COR-L47 (cell line): ENCODE data around the gene WAPL.

Experiments
- DNase-seq: peaks from one replicate; lab custom pipeline; 2025; lab: John Stamatoyannopoulos, UW

Gene WAPL

DNA sequence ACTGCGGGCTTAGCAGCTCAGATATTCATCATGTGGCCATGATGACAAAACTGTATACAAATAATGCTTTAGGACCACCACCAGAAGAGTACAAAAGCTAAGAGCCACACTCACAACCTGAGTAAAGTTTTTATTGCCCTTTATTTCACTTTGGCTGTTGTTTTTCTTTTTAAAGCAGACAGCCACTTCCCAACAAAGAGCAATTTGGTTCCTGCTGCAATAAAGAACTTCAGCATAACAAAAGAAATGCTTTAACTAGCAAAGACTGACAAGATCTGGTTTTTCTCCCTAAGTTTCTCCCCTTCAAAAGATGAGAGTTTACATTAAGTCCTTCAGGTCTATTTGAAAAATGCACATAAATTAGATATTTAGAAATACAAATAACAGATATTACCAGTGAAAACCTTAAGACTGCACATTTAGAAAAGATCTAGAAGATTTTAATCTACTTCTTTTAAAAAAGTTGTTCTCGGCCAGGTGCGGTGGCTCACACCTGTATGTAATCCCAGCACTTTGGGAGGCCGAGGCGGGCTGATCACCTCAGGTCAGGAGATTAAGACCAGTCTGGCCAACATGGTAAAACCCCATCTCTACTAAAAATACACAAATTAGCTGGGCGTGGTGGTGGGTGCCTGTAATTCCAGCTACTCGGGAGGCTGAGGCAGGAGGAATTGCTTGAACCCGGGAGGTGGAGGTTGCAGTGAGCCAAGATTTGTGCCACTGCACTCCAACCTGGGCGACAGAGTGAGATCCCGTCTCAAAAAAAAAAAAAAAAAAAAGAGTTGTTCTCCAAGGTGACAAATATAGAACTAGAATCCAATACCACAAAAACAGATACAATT lies 59.4 kb downstream of the WAPL start:
- DNase-seq: no peak

DNA sequence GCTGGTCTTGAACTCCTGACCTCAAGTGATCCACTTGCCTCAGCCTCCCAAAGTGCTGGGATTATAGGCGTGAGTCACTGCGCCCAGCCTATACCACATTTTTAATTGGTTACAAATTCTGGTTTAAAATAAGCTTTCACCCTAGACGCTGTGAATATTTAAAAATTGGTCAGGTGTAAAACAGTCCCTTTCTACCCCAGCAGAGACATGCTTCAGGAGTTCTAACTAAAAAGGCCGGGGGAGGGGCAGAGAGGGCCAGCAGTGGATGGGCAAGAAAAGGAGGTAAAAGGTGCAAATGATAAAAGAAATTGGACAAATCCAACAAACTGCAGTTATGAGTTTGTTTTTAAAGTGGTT lies 70.0 kb downstream of the WAPL start:
- no peak for DNase-seq

DNA sequence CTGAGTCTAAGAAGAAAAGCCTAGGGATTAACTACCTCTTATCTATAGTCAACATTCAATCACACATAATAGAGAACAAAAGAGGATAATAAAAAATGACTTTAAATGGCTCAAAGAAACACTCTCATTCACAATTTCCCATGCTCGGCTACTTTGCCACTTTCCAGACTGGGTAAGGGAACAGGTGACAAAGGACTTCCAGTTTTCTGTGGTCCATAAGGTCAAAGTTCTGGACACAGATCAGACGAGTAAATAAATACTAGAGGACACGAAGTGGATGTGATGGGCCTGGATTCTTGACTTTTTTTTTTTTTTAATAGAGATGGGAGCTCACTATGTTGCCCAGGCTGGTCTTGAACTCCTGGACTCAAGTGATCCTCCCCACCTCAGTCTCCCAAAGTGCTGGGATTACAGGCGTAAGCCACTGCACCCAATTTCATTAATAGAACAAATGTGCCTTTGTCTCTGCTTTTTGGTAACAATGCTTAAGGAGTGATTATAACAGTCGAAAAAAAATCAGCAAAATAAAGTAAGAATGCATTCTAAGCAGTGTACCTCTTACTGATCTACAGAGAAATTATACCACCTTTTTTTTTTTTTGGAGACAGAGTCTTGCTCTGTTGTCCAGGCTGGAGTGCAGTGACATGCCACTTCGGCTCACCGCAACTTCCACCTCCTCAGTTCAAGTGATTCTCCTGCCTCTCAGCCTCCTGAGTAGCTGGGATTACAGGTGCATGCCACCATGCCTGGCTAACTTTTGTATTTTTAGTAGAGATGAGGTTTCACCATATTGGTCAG lies 70.6 kb downstream of the WAPL start:
- DNase-seq: no peak

DNA sequence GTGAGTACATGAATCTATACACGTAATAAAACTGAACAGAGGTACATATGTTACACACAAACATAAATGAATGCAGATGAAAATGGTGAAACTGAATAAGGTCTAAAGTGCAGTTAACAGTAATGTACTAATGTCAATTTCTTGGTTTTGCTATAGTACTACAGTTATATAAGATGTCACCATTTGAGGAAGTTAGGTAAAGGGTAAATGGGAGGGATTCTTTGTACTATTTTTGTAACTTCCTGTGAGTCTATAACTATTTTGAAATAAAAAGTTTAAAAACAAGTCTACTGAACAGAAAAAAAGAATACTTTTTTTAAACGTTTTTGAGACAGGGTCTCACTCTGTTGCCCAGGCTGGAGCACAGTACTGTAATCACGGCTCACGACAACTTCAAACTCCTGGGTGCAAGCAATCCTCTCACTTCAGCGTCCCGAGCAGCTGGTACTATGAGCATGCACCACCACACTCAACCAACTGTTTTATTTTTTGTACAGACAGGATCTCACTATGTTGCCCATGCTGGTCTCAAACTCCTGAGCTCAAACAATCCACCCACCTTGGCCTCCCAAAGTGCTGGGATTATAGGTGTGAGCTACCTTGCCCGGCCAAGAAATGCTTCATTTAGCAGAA lies 71.5 kb downstream of the WAPL start:
- DNase-seq: no peak

DNA sequence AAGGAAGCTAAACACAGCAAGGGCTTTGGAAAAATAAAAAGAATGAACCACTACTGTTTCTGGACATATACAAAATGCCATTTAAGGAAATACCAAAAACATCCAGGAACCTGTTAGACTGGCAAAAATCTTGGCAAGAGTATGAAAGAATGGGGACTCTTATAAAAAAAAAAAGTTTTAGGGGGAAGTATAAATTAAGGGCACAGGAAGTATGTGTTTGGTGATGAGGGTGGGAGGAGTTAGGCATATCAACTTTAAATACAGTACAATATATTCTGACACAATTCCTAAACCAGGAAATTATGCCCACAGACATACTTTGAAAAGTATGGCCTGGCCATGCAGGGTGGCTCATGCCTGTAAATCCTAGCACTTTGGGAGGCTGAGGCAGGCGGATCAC lies 74.2 kb downstream of the WAPL start:
- DNase-seq: no peak

DNA sequence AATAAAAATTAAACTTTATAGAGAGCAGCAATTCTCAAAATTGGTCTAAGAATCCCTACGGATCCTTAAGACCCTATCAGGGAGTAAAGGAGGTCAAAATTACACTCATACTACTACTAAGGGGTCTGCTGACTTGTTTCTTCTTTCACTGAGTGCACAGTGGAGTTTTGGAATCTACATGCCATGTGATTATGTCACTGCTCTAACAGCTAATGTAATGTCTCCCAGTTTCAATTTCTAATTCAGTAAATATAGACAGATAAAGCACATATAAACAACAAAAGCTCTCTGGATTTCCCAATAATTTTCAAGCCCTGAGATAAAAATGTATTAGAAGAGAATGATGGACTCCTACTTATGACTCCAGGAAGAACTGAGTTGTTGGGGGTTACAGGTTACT lies 74.6 kb downstream of the WAPL start:
- no peak for DNase-seq

DNA sequence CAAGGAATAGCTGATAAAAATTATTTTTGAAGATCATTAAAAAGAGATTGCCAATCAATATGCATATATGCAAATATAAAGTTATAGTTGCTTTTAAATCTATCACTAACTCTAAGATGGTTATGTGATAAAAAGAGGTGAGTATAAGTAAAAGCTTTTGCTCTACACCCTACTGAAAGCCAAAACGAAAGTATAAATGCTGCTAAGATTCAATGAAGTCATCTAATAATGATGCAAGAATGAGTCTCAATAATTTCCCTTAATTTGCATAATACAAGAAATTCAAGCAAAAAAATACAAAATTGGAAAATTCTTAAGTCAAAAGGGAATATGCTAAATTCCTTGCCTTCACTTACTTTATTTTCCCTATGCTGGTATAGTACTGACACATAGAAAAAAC lies 75.2 kb downstream of the WAPL start:
- DNase-seq: no peak

DNA sequence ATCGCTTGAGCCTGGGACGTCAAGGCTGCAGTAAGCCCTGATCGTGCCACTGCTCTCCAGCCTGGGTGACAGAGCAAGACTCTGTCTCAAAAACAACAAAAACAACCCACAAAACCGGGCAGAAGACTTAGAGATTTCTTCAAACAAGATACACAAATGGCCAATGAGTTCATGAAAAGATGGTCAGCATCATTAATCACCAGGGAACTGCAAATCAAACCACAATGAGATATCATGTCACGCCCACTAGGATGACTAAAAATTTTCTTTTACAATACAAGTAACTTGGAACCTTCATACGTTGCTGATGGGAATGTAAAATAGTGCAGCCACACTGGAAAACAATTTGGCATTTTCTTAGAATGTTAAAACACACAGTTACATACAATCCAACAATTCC lies 77.7 kb downstream of the WAPL start:
- no peak for DNase-seq

DNA sequence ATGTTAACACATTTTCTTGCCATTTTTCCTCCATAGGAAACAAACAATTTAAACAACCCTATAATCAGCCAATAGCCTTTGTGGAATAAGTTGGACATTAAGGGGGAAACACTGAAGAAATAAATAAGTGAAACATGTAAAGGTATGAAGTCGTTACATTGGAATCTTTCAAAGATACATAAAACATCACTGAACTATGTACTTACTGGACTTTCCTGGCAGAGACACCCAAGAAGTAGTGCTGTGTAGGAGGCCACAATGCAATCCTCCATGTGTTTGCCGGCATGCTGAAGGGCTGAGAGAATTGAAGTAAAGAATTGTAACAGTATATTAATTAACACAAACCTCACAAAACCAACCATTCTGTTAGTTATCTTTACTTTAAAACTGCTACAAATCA lies 78.5 kb downstream of the WAPL start:
- no peak for DNase-seq

DNA sequence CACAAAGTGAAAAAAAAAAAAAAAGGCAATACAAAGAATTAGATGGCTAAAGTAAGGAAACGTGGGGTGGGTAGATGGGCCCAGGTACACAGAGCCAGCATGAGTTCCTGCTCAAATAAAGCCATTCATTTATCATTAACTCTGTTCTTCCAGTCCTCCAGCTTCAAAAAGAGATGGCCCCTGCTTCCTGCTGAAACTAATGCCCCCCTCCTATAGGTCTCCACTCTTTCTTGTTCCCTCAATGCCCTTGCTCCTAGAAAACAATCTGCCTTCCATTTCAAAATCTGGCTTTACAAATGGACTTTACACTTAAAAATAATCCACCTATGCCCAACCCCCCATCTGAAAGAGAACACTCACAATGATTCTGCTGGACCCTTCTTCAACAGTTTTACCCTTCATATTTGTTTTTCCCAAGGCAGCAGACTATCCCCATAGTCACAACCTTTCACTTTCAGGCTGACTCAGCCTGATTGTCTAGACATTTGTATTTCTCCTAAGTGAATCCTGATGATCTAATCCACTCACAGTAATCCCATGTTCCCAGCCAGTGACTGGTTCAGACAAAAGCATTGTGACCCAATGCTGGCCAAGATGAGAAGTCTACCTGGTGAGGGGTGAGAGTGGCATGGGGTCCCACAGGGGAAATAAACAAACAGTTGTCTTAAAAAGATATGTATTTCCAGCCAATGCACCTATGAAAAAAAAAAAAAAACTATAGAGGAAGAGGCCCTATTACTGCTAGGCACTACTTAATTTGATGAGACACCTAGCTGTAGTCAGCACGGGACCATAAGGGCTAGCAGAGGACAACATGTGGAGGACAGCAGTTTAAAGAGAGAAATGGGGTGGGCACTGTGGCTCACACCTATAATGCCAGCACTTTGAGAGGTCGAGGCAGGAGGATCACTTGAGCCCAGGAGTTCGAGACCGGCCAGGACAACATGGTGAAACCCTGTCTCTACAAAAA lies 80.4 kb downstream of the WAPL start:
- DNase-seq: no peak

DNA sequence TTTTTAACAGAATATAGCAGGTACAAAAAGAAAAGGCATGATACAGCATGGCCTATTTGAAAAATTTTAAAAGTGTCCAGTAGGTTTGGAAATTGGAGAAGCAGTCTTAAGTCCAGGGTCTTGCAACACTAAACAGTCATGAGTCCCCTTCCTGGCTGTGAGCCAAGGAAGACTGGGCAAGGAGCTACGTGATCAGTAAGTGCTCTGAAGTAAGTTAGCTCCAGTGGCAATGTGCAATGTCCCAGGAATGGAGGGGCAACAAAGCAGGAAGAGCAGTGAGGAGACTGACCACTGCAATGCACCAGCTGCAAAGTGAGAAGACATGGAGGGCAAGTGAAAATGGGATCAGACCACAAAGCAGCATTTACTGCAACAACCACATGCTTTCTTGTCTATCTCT lies 82.0 kb downstream of the WAPL start:
- DNase-seq: no peak

DNA sequence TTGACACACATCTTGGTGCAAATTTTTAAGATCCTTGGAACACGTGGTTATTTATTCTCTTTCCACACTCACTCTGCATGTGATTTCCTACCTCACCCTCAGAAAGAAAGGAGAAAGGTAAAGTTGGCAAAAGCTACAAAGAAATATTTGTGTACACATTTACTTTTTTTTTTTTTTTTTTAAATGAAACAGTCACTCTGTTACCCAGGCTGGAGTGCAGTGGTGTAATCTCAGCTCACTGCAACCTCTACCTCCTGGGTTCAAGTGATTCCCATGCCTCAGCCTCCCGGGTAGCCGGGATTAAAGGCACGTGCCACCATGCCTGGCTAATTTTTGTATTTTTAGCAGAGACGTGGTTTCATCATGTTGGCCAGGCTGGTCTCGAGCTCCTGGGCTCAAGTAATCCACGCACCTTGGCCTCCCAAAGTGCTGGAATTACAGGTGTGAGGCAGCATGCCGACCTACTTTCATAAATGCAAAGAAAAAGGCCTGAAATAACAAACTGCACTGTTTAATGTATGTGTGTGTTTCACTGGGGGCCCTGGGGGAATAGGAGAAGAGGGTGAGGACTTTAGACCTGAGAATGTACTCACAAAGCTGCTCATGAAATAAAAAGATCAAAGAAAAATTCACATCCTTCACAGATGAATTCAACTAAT lies 83.4 kb downstream of the WAPL start:
- DNase-seq: no peak

DNA sequence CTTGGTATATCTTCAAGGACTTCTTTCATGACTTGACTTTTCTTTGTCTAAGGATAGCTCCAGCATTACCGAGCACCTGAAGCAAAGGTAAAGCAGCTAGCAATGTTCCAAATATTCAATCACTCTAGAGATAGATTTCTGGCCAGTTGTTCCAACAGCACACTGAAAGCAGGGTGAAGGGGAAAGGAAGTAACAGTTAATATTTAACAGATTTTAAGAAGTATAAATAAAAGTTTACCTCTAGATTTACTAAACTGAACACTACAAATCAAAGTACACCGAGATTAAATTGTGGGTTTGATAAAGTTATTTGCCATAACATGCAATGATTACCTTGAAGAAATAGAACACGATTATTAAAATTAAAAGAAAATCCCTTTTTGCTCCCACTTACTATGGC lies 84.1 kb downstream of the WAPL start:
- no peak for DNase-seq

DNA sequence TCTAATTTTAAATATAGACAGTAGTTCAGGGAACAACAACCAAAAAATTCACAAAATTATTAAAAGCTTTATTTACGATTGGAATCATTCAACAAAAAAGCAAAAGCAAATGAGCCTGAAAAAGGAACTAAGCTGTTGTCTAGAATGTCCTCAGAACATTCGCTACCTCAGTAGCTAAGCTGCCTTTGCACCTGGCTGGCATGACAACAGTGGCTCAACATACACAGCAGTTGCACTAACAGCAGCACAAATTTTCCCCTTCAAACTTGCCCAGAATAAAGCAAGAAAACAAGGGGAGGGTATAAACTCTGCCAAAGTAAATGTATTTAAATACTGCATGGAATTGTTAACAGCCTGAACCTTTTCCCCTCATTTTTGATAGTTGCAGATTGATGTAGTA lies 84.6 kb downstream of the WAPL start:
- DNase-seq: no peak

DNA sequence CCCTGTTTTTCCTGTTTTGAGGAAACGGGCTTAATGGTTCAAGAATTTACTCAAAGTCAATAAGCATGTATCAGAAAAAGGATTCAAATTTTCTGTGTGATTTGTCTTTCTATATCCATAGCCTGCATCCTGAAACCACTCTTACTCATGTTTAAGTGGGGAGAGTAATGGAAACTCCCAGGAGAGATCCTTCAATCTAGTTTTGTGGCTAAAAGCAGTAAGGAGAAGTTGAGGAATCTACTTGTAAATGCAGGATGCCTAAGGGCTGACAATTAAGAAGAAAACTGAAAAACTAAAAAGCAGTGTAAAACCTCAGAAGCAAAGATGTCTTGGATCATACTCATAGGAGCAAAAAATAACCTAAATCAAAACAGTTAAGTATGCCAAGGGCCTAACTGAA lies 86.9 kb downstream of the WAPL start:
- no peak for DNase-seq

DNA sequence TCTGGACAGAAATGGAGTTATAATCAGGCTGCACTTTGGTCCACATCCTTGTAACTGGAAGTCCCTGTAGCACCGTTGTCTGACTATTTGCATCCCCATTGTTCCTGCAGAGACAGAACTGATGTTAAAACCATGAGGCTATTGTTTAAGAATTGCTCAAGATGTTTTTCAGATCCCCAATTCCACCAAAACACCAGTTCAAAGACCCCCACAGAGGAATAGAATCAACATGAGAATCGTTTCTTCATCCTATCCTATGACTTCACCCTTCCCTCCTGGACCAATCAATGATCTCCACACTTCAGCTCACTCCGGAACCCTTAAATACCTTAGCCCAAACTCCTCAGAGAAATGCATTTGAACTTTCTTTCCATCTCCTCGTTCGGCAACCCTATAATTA lies 97.9 kb downstream of the WAPL start:
- DNase-seq: no peak

DNA sequence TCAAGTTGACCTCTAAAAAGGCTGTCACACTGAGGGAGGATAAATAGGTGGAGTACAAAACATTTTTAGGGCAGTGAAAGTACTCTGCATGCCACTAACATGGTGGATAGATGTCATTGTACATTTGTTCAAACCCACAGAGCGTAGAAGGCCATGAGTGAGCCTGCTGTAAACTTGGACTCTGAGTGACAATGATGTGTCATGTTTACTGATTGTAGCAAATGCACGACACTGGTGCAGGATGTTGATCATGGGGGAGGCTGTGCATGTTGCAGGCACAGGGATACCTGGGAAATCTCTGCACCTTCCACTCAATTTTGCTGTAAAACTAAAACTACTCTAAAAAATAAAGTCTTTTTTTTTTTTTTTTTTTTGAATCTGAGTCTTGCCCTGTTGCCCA lies 102.5 kb downstream of the WAPL start:
- no peak for DNase-seq

DNA sequence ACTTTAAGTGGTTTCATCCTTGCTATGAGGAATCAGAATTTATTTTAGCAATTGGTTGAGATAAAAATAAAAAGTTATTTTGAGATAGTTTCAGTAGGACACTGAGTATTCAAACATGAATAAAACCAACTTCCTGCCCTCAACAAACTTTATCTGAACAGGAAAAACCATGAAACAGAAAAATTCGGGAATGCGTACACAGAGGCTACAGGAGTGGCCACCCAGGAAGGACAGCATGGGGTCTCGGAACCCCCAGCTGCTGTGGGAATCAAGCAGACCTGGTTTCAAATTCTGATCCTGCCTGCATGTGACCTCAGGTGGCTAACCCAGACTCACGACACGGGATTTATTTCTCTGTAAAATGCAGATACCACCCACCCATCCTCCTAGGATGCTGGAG lies 106.0 kb downstream of the WAPL start:
- no peak for DNase-seq

DNA sequence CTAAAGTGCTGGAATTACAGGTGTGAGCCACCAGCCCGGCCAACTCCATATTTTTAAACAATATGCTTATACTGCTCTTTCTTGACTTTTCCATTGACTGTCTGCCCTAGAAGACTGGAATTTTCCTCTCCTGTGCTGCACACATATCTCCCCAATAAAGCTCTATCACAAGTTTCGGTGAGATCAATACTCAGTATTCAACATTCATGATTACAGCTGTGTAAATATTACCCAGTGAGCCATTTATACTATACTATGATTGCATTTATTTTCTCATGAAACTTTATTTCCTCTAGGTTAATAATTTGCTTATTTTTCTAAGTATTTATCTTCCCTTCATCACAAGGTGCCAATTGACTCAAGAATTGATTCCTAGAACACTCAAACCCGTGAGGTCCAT lies 106.5 kb downstream of the WAPL start:
- no peak for DNase-seq

DNA sequence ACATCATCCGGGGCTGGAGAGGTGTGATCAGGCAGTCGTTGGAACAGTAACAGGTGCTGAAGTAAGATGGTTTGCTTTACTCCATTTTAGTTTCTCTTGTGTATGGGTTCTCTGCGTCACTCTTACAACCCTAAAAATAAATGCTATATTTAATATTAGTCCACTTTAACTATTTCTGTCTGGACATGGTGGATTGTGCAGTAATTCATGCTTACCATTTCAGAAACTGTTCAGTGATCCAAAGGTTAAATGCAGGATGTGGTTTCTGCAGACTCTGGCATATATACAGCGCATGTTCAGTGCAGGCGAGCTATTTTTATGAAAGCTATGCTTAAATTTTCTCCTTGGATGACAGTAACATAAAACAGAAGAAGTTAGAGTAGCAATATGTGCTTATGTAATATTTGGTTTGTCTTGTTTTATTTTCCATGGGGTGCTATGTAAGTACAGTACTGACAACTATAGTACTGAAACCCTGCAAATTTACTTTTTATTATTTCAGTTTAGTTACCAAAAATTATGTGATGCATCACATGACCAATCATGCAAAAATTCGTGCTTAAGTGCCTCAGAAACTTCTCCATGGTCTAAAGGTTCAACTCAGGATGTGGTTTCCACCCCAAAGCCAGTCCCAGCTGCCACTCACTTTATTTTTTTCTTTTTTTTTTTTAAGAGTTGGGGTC lies 108.4 kb downstream of the WAPL start:
- DNase-seq: no peak
